Lower leg skin (tissue), 4 donors: ENCODE data around the gene ARMC5. TPM values are rescaled to one million over a fixed set of nuclear protein-coding genes. Genes with fewer than 3 reads are reported as not detected.

Source experiments
- DNase-seq, 2 donors: peaks; one replicate each; pipeline ENCODE4 v3.0.0-alpha.2; 2019; ENCODE audit warnings: low spot score in 2 of 2
- H3K4me3 ChIP-seq: fragments of 200-600 bp; sonication (generic); 2 replicates; pipeline ENCODE4 v1.5.1; 2017; ENCODE audit warnings: mild to moderate bottlenecking, low read depth; ENCODE audit not compliant: poor library complexity, severe bottlenecking
- POLR2A ChIP-seq, 2 donors: fragments of 450-650 bp; IDR thresholded peaks; one replicate each; pipeline ENCODE4 v1.6.1; 2016 to 2017; ENCODE audit warnings: antibody characterized with exemption in 2 of 2, mild to moderate bottlenecking in 1 of 2, moderate library complexity in 1 of 2
- WGBS, 2 donors: methylation state at CpG; one replicate each; pipeline ENCODE4 v1.1.5; 2018; 5-methylcytosine and 5-hydroxymethylcytosine counted together
- intact Hi-C: fragments of 100-400 bp; cut with DNase I; formaldehyde crosslinking; loops from one replicate; pipeline ENCODE4 v1.15.0; 2023; ENCODE audit warnings: low total_unique reads
- total RNA-seq, 4 donors: library from RNA; depleted of rRNA; stranded (reverse); fragments of >200 nt; gene quantifications; one replicate each; pipeline ENCODE4 v1.1.0, GENCODE V29; 2016
- TF ChIP-seq, protein P1 (sequence below), 3 donors: fragments of 450-650 bp; IDR thresholded peaks; one replicate each; pipeline ENCODE4 v1.5.1; 2016; ENCODE audit warnings: antibody characterized with exemption in 3 of 3, mild to moderate bottlenecking in 3 of 3, moderate library complexity in 2 of 3

Gene ARMC5
- total RNA-seq, 4 donors from 2014 or later, result 11.2 to 13.8 (median 13.3) TPM

DNA sequence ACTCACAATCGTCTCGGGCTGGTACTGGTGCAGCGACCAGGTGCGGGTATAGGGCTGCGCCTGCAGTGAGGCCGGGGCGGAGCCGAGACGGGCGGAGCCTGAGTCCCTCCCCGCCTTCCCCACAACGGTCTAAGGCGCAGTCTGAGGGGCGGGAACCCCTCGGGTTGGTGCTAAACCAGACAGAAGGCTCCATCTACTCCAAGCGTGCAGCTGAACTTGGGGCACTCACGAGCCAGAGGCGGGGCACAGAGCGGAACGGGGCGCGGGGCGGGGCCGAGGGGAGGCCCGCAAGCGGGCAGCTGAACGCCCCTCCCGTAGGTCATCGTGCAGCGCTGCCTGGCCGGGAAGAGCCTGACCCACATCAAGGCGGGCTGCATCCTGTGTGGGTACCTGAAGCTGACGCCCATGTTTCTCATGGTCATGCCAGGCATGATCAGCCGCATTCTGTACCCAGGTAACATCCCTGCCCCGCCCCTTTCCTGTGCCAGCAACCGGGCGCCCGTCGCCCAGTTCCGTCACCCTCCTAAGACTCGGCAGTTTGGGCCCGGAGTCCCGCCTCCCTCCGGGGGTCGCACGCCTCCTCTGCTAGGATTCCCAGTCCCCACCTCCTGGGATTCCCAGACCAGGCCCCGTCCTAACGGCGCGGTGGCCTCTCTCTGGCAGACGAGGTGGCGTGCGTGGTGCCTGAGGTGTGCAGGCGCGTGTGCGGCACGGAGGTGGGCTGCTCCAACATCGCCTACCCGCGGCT lies 28.6 kb downstream of the ARMC5 start:
- WGBS, 2 donors, result 0% methylated on average over 18 to 35 of the region's 60 CpGs
- peak in 1 of 2 donors; percentile 31 for DNase-seq
- intact Hi-C loops, result no loop called here
- TF ChIP-seq, protein P1, sequence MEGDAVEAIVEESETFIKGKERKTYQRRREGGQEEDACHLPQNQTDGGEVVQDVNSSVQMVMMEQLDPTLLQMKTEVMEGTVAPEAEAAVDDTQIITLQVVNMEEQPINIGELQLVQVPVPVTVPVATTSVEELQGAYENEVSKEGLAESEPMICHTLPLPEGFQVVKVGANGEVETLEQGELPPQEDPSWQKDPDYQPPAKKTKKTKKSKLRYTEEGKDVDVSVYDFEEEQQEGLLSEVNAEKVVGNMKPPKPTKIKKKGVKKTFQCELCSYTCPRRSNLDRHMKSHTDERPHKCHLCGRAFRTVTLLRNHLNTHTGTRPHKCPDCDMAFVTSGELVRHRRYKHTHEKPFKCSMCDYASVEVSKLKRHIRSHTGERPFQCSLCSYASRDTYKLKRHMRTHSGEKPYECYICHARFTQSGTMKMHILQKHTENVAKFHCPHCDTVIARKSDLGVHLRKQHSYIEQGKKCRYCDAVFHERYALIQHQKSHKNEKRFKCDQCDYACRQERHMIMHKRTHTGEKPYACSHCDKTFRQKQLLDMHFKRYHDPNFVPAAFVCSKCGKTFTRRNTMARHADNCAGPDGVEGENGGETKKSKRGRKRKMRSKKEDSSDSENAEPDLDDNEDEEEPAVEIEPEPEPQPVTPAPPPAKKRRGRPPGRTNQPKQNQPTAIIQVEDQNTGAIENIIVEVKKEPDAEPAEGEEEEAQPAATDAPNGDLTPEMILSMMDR (IDR thresholded peaks at IDR 0.05), result no peak
- TF ChIP-seq POLR2A (IDR thresholded peaks at IDR 0.05), result no peak
- peak overlapping the region; percentile 28 for H3K4me3 ChIP-seq

DNA sequence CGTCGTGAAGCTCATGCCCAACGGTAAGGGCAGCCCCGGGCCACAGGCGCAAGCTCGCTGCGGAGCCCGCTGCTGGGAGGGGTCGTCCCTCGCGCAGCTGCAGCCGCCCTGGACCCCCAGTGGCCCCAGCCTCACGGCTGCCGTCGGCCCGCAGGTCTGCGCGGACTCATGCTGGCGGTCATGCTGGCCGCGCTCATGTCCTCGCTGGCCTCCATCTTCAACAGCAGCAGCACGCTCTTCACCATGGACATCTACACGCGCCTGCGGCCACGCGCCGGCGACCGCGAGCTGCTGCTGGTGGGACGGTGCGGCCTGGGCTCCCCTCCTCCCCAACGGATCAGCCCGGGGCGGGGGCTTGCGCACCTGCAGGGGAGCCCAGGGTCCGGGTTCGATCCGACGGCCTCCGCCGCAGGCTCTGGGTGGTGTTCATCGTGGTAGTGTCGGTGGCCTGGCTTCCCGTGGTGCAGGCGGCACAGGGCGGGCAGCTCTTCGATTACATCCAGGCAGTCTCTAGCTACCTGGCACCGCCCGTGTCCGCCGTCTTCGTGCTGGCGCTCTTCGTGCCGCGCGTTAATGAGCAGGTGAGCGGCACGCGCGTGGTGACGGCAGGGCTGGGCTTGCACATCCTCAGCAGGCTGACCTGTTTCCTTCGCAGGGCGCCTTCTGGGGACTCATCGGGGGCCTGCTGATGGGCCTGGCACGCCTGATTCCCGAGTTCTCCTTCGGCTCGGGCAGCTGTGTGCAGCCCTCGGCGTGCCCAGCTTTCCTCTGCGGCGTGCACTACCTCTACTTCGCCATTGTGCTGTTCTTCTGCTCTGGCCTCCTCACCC lies 29.4 kb downstream of the ARMC5 start:
- intact Hi-C loops, result no loop called here
- no peak for TF ChIP-seq POLR2A (IDR thresholded peaks at IDR 0.05)
- TF ChIP-seq, protein P1 (IDR thresholded peaks at IDR 0.05), result no peak
- H3K4me3 ChIP-seq, result no peak overlapping the region
- DNase-seq, result no peak
- 42 to 45% methylated on average over 43 to 44 of the region's 77 CpGs for WGBS, 2 donors

DNA sequence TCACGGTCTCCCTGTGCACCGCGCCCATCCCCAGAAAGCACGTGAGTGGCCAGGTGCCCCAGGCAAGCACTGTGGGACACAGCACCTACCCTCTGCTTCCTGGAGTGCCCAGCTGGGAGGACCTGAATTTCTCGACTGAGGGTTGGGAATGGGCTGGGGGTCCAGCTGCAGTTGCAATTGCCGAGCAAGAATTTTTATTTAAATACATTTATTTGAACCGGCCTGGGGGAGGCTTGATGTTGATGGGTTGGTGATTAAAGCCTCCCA lies 29.9 kb downstream of the ARMC5 start:
- no peak overlapping the region for H3K4me3 ChIP-seq
- 74 to 75% methylated on average over 7 of the region's 7 CpGs for WGBS, 2 donors
- TF ChIP-seq, protein P1 (IDR thresholded peaks at IDR 0.05), result no peak
- TF ChIP-seq POLR2A (IDR thresholded peaks at IDR 0.05), result no peak
- intact Hi-C loops, result no loop called here
- no peak for DNase-seq

DNA sequence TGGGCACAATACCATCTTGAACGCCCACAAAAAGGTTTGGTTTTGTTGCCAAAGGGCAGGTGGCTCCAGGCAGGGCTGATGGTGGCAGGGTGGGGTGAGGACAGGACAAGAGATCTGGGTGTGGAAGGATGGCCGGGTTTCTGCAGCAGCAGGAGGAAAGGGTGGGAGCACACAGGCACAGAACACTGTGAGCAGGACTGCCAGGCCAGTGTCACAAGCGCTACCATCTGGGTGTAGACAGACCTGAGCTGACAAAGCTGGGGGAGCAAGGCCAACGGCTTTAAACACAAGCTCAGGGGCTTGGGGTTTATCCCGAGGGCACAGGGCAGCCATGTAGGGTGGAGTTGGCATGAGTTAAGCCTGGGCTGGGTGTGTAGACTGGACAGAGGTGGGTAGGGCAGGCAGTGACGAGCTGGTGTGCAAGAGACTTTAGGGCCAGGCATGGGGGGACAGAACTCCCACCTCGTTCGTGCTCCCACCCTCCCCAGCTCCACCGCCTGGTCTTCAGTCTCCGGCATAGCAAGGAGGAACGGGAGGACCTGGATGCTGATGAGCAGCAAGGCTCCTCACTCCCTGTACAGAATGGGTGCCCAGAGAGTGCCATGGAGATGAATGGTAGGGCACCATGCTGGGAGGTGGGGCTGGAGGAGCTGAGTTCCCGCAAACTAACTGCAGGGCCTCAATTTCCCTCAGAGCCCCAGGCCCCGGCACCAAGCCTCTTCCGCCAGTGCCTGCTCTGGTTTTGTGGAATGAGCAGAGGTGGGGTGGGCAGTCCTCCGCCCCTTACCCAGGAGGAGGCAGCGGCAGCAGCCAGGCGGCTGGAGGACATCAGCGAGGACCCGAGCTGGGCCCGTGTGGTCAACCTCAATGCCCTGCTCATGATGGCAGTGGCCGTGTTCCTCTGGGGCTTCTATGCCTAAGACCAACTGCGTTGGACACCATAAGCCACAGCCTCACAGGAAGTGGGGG lies 30.6 kb downstream of the ARMC5 start:
- whole genome bisulfite sequencing, 2 donors, result 81 to 89% methylated on average over 17 to 21 of the region's 22 CpGs
- no peak overlapping the region for H3K4me3 ChIP-seq
- intact Hi-C loops, result no loop called here
- no peak for TF ChIP-seq POLR2A (IDR thresholded peaks at IDR 0.05)
- TF ChIP-seq, protein P1 (IDR thresholded peaks at IDR 0.05), result no peak
- no peak for DNase-seq

DNA sequence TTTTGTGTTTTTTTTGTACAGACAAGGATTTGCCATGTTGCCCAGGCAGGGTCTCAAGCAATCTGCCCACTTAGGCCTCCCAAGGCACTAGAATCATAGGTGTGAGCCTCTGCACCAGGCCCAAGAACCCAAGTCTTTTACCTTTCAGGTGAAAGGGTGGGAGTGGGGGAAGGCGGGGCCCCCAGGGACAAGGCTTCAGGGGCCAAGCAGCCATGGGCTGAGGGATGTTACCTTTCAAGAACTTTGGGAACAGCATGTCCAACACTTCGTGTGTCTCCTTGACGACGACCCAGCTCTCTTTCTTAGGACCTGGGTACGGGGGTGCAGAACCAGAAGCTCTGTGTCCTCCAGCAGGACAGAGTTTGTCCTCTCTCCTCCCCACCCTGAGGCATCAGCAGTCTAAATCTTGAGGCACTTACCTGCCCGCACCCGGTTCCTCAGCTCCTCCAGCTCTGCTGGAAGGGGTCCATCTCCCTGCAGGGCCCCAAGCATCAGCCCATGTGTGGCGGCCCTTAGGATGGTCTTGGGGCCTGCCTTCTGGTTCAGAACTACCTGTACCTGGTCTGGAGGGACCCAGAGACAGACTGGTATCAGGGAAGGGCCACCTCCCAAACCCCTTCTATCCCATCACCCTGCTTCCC lies 32.6 kb downstream of the ARMC5 start:
- no peak overlapping the region for H3K4me3 ChIP-seq
- DNase-seq, result no peak
- intact Hi-C loops, result no loop called here
- 83 to 88% methylated on average over 7 to 8 of the region's 8 CpGs for WGBS, 2 donors
- TF ChIP-seq POLR2A (IDR thresholded peaks at IDR 0.05), result no peak
- TF ChIP-seq, protein P1 (IDR thresholded peaks at IDR 0.05), result no peak
